Renal cortex interstitium (tissue), 11 donors: ENCODE data around the gene FGF1. TPM values are rescaled to one million over a fixed set of nuclear protein-coding genes. Genes with fewer than 3 reads are reported as not detected.

Experiments
- DNase-seq, 11 donors: peaks; one replicate each; pipeline ENCODE4 v3.0.0-alpha.2; 2013; ENCODE audit warnings: low read depth in 9 of 11, low spot score in 4 of 11; ENCODE audit errors: extremely low read depth in 1 of 11
- polyA plus RNA-seq, 3 donors: library from polyadenylated mRNA; unstranded; fragments of 120-200 nt; gene quantifications; one replicate each; pipeline ENCODE4 v1.2.1, GENCODE V29; 2013; ENCODE audit not compliant: insufficient read length in 3 of 3

FGF1 gene
- polyA plus RNA-seq, 3 donors: 16.4 to 17.5 (median 17.3) TPM

DNA sequence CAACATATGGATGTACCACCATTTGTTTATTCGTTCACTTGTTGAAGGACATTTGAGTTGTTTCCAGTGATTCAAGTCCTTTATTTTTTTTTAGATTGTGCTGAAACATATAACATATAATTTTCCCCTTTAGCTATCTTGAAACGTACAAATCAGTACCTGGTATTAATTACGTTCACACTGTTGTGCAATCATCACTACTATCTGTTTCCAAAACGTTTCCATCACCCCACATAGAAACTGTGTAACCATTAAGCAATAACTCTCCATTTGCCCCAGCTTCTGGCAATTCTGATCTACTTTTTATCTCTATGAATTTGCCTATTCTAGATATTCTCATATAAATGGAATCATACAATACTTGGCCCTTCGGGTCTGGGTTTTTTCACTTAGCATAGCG, 116.0 kb downstream of the FGF1 start:
- DNase-seq: no peak

DNA sequence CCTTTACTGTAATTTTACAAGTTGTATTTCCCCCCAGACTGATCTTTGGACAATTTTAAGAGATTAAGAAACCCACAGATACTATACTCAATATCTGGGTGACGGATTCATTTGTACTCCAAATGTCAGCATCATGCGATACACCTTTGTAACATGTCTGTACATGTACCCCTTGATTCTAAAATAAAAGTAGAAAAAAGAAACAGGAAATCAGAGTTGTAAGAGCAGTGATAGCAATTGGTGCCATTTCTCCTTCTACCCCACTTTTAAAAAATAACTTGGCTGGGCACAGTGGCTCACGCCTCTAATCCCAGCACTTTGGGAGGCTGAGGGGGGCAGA, 116.9 kb downstream of the FGF1 start:
- no peak for DNase-seq

DNA sequence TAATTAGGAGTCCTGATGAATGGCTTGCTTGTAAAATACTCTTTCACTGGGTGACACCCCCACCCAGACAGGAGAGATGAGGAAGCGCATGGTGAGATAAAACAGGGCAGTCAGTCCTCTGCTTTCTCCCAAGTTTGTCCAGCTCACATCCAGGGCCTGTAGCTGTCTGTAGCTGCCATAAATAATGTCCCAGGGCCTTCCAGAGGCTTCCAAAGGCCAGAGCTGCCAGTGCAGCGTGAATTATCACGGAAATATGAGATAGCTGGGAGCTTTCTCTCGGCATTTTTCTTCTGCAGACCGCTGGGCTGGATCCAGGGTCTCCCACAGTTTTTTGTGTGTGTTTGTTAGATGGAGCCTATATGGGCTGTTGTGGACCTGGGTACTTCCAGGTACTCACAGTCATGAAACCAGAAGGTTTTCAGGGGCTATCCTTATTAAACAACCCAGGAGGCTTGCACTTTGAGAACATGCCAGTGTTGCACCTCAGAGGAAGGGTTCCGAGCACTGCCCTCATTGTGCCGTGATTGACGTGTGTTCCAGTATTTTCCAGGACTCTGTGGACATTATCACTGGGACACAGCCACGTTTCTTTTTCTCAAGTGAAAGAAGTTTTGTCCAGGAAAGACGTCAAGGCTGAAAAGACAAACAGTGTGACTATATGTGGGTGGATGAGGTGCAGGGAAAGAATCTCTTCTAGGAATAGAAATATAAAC, 117.5 kb downstream of the FGF1 start:
- DNase-seq: peak in 6 of 11 donors; percentile 32 to 68 (median 52)

DNA sequence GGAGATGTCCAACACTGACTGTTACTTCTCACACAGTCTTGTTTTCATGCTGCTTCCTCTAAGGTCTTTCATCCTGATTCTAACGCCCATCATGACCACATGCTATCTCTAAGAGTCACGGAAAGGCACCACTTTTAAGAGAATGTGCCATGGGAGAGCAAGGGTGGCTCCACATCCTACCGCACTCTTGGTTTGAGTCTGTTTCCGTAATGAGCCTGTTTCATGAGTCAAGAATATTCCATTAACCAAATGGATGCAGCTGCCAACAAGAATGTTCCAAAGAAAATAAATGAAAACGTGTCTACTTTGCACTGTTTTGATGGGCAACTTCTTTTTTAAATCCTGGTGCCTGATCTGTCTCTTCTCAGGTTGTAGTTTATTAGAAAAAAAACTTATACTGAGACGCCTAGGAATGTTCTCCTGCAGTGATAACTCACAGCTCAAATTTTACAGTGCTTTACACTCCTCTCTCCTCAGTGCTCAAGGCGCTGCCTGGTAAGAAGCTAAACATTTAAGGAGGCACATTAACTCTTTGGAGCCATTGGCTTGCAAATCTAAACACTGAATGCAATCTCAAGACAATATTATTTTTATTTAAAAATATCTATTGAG, 124.3 kb downstream of the FGF1 start:
- DNase-seq: no peak

DNA sequence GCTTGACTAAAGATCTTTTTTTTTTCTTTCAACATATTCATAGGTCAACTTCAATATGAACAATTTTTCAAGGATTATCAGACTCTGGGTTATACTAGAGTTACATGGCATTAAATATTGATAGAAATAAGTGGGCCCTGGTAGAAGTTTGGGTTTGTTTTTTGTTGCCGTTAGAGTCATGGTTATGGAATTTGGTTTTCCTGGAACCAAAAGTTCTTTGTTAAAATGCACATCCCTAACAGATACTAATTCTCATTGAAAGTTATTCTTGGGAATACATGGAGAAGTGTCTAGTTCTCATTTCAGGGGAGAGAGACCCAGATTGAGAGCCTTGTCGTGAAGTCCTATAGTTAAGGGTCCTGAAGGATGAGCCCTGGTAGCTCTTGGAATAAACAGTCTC, 124.9 kb downstream of the FGF1 start:
- no peak for DNase-seq

DNA sequence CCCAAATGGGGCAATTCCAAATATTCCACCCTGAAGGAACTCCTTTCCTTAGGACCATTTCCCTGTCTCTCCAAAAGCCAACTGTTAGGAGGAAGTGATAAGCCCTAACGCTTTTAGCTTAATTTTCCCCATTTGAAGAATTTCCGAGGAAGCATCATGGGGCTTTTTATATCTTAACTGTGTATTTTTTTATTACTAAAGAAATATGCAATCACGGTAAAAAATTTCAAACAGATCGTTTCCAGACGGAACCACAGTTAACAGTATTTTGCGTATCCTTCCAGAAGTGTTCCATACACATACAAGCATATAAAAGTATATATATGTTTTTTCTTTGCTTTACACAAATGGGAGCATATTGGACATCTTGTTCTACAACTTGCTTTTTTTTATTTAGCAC, 133.8 kb downstream of the FGF1 start:
- no peak for DNase-seq

DNA sequence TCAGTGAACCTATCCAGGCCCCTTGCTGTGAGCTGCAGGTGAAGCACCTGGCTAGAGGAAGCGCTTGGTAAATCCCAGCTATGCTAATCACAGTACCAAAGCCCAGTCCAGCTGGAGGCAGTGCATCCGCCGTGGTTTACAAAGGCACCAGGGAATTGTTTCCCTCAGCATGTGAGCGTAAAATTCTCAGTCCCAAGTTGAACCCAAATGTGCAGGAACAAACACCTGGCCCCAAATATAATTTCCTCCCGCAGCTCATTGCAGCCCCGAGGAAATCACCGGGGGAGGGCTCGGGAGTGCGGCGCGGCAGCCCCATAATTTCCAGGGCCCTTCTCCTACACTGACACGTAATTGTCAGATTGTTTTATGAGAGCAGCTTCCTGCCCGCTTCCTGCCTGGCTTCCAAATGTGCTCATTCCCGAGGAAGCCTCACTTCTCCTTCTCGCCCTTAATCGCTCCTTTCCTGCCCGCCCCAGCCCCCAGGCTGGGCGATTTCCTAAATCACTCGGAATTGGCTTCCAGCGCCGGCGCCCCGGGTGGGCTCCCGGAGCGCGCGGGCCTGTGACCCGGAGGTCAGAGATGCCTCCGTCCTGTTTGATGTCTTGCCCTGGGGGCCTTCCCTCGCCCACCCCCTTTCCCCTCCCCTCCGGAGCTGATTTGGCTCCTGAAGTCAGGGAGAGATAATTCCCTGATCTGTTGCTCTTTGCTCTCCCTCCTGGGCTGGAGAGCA, 134.4 kb downstream of the FGF1 start:
- DNase-seq: peak in 1 of 11 donors; percentile 32

DNA sequence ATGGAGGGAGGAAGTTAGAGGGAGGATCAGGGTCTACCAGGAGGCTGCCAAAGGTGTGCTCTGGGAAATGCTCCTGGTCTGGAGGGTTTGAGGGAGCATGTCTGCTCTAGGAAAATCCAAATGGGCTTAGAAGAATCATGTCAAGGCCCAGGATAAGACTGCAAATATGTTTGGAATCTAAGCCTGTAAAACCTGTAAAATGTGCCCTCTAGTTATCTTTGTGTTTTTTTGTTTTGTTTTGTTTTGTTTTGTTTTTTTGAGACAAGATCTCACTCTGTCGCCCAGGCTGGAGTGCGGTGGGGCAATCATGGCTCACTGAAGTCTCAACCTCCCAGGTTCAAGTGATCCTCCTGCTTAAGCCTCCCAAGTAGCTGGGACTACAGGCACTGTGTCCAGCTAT, 135.4 kb downstream of the FGF1 start:
- DNase-seq: no peak

DNA sequence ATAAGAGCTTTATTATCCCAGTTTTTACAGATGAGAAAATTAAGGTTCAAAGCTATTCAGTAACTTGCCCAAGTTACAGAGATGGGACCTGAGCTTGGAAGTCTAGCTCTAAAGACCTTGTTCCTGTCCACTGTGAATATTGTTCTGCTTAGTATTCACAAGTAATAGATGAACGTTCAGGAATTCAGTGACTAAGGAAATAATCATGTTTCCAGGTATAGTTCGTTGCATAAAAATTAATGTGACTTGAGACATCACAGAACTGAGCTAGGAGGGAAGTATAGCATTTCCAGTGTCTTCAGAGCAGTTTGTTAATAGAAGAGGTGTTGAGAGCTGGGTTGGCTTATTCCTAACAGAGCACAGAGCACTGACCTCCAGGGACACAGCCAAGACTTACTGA, 136.1 kb downstream of the FGF1 start:
- DNase-seq: no peak

DNA sequence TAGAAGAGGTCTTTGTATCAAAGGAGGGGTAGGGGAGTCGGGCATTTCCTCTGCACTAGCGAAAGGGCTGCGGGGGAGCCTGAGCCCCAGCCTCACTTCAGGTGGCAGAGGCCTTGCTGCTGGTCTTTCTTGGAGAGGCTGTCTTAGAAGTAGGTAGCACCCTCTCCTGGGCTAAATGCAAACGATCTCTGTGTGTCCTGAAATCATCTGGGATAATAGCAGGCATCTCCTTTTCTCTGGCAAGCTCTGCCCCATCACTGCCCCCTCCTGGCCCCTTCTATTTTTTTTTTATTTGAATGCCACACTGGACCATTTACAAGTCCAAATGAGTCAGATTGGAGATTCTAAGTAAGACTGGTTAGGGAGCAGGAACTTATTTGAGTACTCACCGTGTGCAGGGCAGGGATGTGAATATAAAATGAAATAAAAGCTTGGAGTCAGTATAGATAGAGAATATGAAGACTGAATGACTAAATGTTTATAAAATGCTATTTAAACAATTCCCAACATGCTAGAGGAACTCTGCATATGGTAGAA, 137.1 kb downstream of the FGF1 start:
- peak in 9 of 11 donors; percentile 72 to 88 (median 80) for DNase-seq

DNA sequence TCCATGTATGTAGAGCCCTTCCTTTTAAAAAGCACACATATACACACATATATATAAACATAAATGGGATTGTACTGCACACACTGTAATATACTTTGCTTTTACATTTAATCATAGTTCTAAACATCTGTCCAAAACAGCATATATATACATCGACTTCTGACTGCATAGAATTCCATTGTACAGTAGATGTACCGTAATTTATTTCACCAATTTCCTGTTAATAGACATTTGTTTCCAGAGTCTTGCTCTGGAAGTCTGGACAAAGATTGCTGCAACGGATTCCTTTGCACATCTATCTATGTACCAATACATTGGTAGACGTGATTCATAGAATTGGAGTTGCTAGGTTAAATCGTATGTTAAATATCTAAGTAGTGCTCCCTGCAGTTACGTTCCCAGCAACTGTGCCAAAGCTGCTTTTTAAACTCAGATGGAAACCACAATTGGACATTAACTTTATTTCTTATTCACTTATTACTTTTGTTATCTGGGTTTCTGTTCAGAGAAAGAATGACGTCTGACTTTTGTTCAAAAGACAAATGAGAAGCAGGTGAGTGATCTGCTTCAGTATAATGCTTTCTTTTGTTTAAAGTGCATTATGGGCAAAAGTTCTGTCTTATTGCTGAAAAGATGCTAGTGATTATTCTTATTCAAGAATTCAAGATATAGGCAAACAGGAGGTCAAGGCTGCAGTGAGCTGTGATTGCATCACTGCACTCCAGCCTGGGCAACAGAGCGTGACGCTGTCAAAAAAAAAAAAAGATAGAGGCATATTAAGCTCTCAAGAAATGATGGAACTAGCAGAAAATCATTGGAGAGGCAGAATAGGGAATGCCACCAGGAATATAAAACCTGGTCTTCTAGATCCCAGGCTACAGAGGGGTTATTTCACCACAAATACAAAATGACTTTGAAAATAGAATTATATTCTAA, 138.2 kb downstream of the FGF1 start:
- no peak for DNase-seq

DNA sequence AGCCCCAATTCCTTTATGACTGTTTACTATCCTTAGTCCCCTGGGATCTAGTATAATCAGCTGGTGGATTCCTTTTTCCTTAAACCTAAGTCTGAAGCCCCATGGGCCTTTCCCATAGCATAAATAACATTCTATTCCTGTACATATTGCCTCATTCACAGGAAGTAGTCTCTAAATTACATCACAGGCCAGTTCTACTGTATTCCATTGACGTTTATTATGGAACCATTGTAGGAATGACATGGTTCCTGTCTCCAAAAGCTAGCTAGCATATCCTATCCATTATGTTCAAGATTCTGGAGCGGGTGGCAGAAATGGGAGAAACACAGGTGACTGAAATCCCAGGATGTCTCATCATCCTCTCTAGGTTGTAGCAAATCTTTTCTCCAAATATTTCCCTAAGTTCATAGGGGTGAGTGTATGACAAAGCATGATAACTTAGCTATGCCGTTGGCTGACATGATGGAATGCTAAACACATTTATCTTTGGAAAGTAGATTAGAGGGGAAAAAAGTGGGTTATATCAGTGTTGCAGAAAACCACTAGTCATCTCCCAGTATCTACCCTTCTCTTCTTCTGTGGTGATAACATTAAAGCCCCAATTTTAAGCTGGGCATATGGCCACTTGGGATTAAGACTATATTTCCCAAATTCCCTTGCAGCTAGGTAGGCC, 140.1 kb downstream of the FGF1 start:
- no peak for DNase-seq

DNA sequence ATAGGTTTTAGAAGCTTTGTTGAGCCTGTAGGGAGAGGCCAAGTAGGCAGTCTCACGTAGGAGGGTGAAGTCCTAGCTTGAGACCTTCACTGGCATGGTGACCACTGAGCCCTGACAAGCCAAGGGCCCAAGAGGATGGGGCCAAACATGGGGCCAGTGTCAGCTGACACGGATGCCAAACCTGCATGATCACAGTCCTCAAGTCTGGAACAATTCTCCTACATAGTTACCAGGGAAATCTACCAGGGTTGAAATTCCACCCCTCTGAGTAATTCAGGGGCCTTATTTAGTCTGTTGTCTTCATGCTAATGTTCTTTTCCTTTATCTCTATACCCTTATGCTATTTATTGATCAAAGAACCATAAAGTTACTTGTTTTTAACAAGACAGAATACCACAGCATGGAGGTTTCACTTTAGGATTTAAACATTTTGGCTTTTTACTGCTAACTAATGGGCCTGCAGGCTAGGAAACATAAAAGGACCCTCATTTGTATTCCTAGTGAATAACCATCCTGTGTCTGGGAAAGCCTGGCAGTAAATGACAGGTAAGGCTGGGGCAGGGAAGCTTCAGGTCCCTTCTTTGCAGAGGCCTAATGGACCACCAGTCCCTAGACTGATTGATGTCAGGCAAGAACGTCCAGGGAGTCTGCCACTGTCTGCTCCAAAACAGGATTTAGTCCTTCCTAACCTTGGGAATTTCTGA, 140.8 kb downstream of the FGF1 start:
- DNase-seq: no peak

DNA sequence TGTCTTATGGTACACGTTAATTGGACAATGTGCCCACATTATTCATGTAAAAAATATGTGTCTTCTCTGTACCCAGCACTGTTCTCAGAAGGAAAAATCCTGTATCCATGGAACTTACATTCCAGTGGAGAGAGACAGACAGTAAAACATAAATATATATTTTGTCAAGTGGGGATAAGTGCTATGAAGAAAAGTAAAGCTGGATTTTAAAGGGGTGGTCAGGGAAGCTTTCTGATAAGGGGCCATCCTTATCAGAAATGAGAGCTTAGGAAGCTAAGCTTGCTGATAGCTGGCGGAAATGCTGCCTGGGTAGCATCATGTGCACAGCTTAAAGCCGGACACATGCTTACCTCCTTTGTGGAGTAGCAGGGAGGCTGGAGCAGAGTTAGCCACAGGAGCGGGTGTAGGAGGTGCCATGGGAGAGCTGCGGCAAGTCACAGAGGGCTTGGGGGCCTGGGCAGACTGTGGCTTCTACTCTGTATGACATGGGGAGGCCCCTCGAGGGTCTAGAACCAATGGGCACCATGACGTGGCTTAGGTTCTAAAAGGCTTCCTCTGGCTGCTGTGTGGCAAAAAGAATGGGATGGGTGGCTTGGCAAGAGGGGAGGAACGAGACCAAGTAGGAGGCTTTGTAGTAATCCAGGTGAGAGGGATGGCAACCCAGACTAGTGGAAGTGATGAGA, 141.7 kb downstream of the FGF1 start:
- no peak for DNase-seq

DNA sequence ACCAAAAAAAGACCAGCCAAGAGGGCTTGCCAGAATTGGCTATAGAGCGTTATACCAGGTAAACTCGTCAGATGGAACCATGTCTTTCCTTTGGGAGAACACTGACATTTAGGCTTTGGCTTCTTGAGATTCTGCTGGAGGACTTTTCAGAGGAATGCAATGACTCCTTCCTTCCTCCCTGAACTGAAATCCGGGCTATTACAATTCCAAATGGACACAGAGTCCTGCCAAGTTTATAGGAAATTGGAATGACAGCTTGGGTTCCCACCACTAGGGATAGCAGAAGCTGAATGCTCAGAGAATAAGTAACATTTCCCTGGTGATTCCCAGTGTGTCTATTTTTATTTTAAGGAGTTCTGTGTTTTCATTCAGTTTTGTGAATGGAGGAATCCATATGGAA, 143.0 kb downstream of the FGF1 start:
- DNase-seq: no peak
